Stimulated activated CD4-positive, alpha-beta T cell treated with anti-CD3 and anti-CD28 coated beads, TNF-alpha, amount 100 ng/mL, for 24 hours (primary cell): ENCODE data around the gene PROKR1.
"Not testable (repeated sequence)": the region's sequence is repeated elsewhere in the genome, so short reads cannot be mapped to it uniquely, and the experiment has no call there.

Source experiments
- DNase-seq, 3 experiments: peaks; one replicate each; pipeline ENCODE4 v3.0.0-alpha.2; 2020; ENCODE audit warnings: low read depth in 3 of 3

The PROKR1 gene

DNA sequence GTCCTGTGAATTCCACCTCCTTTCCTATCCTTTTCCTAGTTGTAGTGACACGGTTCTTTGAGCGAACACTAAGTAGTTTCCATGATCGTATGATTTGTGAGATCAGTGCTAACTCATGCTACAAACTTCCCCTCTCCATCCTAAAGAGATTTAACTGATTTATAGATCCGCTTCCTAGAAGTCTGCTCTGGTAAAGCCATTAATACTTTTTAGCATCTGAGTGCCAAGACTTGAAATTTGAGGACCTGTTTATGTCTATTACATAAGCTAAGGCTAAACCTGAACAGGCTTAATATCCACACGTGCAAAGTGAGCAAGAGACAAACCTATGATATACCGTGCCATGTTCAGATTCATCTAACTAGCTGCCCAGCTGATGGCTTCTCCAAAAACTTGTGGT is 14.9 kb downstream of the PROKR1 start:
- DNase-seq: no peak

DNA sequence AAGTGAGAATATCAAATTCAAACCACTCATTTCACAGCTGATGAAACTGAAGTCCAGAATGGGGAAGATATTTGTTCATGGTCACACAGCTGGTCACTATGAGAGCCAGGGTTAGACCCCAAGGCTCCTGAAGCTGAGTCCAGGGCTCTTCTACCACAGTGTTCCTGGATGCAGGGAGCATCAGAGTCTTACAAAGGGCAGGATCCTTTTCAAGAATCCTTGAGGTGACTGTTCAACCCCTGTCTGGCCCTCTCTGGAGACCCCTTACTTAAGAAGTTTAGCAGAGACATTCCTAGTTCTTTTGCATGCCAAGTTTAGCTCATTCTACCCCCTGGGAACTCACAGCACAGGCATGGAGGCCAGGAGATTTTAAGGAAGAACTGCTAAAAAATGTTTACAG is 15.7 kb downstream of the PROKR1 start:
- no peak for DNase-seq

DNA sequence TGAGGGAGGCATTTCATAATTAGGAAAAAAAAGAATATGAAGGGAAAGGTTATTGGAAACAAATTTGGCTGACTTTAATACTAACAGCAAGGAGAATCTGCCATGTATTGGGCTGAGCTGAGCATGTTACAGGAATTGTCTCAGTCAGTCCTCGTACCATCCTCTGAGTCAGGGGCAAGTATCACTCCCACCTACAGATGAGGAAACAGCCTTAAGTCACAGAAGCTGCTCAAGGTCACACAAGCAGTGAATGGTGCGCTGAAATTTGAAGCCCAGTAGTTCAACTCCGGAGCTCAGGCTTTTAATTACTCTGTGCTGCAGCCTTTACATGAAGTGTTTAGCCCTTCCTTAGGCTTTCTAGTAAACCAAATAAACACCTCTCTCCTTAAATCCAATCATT is 17.3 kb downstream of the PROKR1 start:
- no peak for DNase-seq

DNA sequence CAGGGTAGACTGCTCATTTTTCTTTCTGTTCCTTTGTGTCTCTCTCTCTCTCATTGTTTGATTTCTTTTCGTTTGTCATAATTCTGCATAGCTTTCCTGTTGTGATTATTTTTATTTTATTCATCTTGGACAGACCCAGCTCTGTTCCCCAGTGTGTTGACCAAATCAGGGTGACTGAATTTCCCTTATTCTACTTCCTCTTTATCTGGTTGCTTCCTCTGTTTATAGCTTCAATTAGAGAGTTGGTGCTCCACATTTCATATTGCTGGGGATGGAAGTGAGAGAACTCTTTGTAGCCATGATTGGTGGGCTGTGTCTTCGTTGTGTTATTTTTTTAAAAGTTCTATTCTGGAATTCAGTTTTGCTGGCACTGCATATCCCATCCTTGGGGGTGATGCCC is 19.1 kb downstream of the PROKR1 start:
- DNase-seq: no peak

DNA sequence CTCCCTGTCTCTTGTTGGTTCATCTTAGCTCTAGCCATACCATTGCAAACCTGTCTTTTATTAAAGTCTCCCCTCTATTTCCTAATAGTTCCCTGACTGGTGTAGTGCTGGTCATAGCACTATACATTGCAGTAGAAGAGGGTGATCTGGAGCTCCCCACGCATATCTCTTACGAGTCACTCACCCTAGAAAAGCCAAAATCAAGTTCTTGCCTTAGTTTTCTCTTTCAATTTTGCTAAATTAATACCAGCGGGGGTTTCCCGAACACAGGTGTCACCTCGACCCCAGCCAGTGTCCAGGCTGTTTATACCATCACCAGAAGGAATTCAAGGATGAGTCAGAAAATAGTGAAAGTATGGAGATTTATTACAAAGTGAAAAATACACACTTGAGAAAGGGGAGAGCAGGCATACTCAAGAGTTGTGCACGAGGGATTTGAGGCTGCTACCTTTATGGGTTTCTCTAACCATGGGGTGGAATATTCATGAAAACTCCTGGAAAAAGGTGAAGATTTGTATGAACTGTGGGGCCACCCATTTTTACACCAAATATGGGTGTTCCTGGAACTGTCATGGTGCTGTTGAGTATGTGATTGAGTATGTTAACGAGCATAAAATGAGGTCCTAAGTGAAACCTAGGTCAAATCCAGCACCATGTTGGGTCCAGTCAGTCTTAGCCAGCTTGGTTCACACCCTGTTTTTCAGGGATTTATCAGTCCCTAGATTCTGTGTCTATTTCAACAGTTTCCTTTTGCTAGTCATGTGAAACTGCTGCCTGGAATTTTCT is 20.2 kb downstream of the PROKR1 start:
- peak in 1 of 3 experiments; percentile 36 for DNase-seq

DNA sequence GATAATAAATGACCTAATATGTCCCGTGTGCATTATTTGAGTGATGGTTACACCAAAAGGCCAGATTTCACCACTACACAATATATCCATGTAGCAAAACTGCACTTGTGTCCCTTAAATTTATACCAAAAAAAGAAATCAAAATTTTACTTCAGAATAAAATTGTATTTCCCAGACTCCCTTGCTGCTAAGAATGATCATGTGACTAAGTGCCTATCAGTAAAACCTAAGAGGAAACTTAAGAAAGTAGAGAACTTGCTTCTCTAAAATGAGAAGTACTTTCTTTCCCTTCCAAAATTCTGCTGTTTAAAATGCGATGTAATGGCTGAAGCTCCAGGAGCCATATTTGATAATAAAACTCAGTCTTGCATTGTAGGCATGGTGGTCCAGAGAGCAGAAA is 24.0 kb downstream of the PROKR1 start:
- no peak for DNase-seq

DNA sequence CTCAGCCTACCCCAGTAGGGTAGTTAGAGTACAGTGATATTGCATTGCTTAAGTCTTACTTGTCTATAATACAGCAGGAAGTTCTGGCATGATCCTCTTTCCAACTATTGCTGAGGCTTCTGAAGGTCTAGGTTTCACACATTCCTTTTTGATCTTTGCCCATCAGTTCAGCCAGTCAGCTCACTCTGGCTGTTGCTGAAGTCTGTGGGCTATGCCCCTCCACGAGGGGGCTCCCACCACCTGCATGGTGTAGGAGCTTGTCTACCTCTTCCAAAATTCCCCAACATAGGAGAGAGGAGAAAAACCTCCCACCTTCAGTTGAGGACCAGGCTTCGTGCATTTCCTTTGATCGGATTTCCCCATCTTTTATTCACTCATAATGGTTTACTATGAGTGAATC is 26.3 kb downstream of the PROKR1 start:
- DNase-seq: no peak

DNA sequence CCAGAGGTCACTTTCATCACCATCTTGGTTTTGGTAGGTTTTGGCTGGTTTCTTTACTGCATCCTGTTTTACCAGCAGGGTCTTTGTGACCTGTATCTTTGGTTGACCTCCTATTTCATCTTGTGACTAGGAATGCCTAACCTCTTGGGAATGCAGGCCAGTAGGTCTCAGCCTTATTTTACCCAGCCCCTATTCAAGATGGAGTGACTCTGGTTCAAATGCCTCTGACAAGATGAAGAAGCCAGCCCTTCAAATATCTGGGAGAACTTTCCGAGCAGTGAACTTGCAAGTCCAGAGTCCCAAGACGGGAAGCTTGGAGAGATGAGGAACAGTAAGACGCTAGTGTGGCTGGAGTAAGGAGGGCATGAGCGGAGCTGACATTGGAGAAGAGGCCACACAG is 28.6 kb downstream of the PROKR1 start:
- no peak for DNase-seq

DNA sequence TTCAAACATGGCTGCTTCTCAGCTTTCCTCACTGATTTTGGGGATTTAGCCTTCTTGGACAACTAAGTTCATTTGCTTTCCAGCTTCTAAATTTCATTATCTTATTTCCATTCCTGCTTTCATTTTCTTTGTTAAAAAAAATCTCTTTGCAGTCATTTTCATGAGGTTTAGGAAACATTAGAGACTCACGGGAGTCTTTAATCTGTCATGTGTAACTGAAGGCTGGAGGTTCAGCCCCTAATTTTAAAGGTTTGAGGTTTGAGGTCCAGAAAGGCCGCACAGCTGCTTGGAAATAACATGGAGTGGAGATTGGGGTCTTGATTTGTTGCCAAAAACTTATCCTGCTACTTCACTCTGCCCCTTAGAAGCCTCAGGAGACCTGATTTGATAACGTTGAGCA is 30.3 kb downstream of the PROKR1 start:
- no peak for DNase-seq

DNA sequence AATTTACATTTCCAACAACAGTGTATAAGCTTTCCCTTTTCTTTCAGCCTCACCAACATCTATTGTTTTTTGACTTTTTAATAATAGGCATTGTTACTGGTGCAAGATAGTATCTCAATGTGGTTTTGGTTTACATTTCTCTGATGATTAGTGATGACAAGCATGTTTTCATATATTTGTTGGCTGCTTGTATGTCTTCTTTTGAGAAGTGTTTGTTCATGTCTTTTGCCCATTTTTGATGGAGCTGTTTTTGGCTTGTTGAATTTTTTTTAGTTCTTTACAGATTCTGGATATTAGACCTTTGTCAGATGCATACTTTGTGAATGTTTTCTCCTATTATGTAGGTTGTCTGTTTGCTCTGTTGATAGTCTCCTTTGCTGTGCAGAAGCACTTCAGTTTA is 32.1 kb downstream of the PROKR1 start:
- no peak for DNase-seq

DNA sequence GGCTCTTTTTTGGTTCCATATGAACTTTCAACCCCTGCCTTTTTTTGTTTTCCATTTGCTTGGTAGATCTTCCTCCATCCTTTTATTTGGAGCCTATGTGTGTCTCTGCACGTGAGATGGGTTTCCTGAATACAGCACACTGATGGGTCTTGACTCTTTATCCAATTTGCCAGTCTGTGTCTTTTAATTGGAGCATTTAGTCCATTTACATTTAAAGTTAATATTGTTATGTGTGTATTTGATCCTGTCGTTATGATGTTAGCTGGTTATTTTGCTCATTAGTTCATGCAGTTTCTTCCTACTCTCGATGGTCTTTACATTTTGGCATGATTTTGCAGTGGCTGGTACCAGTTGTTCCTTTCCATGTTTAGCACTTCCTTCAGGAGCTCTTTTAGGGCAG is 34.5 kb downstream of the PROKR1 start:
- DNase-seq: not testable (repeated sequence)

DNA sequence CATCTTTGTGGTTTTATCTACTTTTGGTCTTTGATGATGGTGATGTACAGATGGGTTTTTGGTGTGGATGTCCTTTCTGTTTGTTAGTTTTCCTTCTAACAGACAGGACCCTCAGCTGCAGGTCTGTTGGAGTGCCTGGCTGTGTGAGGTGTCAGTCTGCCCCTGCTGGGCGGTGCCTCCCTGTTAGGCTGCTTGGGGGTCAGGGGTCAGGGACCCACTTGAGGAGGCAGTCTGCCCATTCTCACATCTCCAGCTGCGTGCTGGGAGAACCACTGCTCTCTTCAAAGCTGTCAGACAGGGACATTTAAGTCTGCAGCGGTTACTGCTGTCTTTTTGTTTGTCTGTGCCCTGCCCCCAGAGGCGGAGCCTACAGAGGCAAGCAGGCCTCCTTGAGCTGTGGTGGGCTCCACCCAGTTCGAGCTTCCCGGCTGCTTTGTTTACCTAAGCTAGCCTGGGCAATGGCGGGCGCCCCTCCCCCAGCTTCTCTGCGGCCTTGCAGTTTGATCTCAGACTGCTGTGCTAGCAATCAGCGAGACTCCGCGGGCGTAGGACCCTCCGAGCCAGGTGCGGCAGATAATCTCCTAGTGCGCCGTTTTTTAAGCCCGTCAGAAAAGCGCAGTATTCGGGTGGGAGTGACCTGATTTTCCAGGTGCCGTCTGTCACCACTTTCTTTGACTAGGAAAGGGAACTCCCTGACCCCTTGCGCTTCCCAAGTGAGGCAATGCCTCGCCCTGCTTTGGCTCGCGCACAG is 36.0 kb downstream of the PROKR1 start:
- DNase-seq: not testable (repeated sequence)

DNA sequence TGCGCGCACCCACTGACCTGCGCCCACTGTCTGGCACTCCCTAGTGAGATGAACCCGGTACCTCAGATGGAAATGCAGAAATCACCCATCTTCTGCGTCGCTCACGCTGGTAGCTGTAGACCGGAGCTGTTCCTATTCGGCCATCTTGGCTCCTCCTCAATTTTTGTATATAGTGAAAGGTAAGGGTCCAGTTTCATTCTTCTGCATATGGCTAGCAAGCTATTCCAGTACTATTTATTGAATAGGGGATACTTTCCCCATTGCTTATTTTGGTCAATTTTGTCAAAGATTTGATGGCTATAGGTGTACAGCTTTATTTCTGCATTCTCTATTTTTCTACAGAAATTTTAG is 36.5 kb downstream of the PROKR1 start:
- DNase-seq: not testable (repeated sequence)

DNA sequence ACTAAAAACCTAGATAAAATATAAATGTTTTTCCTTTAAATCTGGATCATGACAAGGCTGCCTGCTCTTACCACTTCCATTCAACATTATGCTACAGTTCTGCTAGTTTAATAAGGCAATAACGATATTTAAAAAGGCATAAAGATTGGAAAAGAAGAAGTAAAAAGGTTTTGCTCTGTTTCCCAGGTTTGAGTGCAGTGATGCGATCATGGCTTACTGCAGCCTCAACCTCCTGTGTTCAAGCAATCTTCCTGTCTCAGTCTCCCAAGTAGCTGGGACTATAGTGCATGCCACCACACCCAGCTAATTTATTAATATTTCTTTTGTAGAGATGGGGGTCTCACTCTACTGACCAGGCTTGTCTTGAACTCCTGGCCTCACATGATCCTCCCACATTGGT is 40.8 kb downstream of the PROKR1 start:
- DNase-seq: no peak

DNA sequence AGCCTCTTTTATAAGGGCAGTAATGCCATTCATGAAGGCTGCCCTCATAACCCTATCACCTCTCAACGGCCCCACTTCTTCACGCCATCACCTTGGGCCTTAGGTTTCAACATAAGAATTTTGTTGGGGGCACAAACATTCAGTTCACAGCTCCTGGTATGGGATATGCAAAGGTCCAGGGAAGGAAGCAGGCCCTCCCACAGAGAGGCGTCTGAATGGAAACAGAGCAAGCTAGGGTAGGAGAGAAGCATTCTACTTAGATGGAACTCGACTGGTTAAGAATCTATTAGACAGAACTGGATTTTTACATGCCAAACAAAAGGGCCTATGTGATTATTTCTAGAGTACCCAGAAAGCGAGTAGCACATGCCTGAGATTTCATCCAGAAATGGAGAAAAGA is 42.8 kb downstream of the PROKR1 start:
- no peak for DNase-seq

DNA sequence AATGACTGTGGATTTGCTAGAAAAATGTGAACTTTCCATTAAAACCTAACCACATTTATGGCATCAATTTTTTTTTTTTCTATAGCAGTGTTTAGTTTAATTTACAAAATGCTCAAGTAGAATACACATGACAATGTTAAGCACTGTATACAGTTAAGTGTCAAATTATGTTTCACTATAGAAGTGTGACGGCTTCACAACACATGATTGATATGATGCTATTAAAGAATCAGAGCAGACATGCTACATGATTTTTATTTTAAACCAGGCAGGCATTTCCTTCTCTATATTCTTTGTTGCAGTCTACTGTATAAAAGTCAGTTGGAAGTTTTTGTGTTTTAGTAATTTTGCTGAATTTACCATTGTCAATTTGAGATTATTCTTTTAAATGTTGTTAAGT is 43.6 kb downstream of the PROKR1 start:
- no peak for DNase-seq

DNA sequence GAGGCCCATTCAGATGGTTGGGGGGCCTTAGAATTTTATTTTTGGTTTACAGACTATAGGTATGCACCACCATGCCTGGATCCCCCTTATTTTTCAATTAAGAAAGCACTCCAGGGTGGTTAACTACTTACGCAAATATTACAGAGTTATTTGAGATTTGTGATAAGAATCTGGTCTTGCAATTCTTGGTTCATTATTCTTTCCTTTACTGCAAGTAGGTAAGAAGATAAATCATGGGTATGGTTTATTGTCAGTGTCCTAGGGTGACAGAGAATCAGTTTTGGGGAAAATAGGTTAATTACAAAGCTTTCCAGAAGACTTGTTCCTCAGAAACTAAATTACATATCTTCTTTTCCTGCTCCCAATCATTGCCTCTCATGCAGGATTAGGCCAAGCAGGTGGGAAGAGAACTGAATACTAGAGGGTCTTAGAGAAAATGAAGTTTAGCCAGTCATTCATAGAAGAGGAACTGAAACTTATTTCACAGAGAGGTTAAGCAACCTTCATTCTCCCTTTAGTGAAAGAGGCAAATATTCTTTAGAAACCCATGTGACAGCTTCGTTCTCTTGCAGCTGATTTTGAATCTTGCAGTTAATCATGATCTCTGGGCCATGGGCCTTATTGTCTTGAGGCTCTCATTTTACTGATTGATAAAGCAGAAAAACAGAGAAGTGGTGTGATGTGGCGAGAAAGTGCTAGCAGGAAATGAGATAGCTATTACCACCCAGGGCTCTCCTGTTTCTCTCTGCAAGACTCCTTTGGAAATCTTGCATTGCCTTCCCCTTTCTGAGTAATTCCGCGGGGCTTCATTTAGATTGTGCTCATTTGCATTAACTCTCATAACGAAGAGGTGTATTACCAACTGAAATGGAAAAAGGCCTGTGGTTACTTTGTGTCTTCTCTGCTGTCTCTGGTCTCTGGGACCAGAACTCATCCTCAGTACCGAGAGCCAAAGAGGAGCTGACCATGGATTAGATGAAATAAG is 46.5 kb downstream of the PROKR1 start:
- peak in 1 of 3 experiments; percentile 10 for DNase-seq

DNA sequence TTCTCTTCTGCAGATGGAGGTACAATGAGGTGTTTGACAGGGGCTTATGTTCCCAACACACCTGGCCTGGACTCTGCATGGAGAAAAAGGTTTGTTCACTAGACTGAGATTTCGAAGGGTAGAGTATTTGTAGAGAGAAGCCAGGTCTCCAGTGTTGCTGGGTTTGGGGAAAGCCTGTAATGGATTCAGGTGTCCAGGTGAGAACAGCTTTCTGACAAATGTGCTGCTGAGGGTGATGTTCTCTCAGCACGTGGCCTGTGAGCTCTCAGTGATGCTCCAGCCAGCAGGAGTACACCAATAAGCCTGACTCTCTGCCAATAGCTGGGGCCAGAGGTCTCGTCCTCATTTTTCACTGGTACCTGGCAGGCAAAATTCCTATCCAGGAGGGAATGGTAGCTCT is 47.5 kb downstream of the PROKR1 start:
- no peak for DNase-seq

DNA sequence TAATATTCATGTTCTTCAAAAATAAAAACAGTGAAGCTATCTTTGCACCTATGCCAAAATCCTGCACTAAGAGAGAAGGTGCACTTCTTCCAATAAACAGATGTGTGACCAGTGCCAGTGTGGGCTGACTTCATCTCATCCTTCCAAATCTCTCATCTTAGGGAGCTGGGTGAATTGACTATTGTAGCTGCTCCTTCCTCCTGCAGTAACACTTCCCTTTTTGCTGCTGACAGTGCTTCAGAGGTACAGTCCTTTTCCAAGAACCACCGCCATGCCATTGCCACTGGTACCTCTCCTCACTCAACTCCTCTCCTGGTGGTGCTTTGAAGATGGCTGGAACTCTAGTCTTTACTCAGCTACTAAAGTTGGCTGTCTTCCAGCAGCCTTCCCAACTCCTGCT is 49.1 kb downstream of the PROKR1 start:
- no peak for DNase-seq

DNA sequence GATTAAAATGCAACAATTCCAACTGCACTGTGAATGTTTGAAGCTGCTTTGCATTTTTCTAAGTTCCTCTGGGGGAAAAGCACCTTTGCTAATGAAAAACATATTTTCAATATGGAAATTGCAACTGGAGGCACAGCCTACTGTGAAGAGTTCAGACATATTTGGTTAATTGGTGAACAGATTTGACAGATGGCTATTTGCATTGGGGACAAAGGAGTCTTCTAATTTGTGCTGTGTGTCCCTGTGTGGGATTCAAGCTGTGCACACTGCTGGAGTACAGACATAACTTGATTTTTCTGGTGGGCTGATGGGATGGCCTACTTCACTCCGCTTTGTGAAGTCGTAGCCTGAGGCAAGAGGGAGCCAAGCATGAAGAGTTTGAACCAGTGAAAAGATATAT is 50.6 kb downstream of the PROKR1 start:
- no peak for DNase-seq

DNA sequence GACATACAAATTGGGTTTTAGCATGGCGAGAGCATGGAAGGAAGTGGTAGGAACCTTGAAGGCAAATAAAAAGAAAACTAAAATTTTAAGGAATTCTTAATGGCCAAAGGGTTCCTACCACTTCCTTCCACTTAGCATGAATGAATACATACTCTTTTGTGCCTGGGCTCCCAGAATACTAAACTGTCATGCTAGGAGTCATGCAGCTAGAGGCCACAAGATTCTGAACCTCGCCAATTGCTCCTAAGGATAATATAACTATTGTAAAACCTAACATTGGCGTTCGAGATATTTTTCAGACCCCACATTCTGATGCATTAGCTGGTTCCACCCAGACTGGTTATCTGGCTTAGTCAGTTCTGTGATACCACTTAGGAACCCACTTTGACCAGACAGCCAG is 52.6 kb downstream of the PROKR1 start:
- no peak for DNase-seq

DNA sequence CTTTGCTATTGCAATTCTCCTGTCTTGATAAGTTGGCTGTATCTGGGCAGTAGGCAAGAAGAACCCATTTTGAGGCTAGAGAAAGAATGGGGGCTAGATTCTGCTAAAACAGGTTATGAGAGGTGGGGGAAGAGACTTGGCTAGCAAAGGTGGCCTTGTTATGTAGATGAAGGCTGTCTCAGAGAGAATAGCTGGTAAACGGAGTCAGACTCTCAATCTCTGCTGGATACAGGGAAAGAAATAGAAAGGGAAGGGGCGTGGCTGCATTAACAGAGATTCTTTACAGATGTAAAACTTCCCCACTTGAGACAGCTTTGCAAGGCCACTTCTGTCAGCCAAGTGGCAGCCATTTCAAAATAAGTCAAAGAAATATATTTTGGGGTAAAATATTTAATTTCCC is 53.2 kb downstream of the PROKR1 start:
- no peak for DNase-seq
